HepG2 (cell line): Measurements from ENCODE around the gene CAMK4. TPM values are rescaled to one million over a fixed set of nuclear protein-coding genes. Genes with fewer than 3 reads are reported as not detected.

ENCODE experiments used
- ATAC-seq: fragments of 200-7000 bp; cut with Tn5 transposase; 3 replicates; pipeline ENCODE4 v1.9.1; 2020; ENCODE audit warnings: mild to moderate bottlenecking, moderate library complexity
- BruUV-seq: library from RNA; stranded (reverse); fragments of 400-500 nt; replicated peaks from 2 replicates; lab custom pipeline; 2021; lab: Mats Ljungman, UMichigan
- CTCF ChIA-PET: fragments of 300-600 bp; formaldehyde crosslinking; extraction: SDS; loops from one replicate; lab custom pipeline; 2021; ENCODE audit warnings: low total read pairs, inconsistent platforms, low intra/inter-chr PET ratio; lab: Yijun Ruan, JAX
- POLR2A ChIA-PET: fragments of 350-600 bp; sonication (Branson Sonifier 250); formaldehyde crosslinking; loops from one replicate; lab custom pipeline; 2020; ENCODE audit warnings: antibody characterized with exemption, inconsistent platforms; lab: Yijun Ruan, JAX
- DNase-seq: peaks from one replicate; pipeline ENCODE4 v3.0.0-alpha.2; 2015; ENCODE audit warnings: low spot score
- FAIRE-seq: peaks from 3 replicates; lab custom pipeline; 2011; peaks lifted over from hg19 to GRCh38; lab: Jason Lieb, UNC
- H2AFZ ChIP-seq: one replicate; pipeline ENCODE4 v1.6.1; 2011; ENCODE audit warnings: low read length, inconsistent platforms
- H3K27ac ChIP-seq: fragments of 300-600 bp; 3 replicates; pipeline ENCODE4 v1.8.0; 2011; ENCODE audit warnings: mixed run types, mild to moderate bottlenecking, mixed read lengths, low read length, inconsistent platforms; ENCODE audit not compliant: insufficient read depth; ENCODE audit errors: extremely low read length
- H3K27me3 ChIP-seq, 2 experiments: fragments of 200-600 bp in 1 of 2; 2 replicates in 1 of 2; 3 replicates in 1 of 2; pipeline versions ENCODE4 v1.6.0 to v1.8.0; 2011; ENCODE audit warnings: low read length in 2 of 2, mild to moderate bottlenecking in 2 of 2, moderate library complexity in 2 of 2, inconsistent platforms in 1 of 2; ENCODE audit not compliant: insufficient read depth in 2 of 2, control insufficient read depth in 1 of 2
- H3K36me3 ChIP-seq, 2 experiments: fragments of 200-600 bp in 1 of 2; replicated peaks in 1 of 2; 2 replicates in 1 of 2; 3 replicates in 1 of 2; pipeline versions ENCODE4 v1.5.1 to v1.8.0; 2011; ENCODE audit warnings: low read length in 2 of 2, inconsistent platforms in 1 of 2; ENCODE audit not compliant: insufficient read depth in 2 of 2, control insufficient read depth in 1 of 2
- H3K4me1 ChIP-seq: 2 replicates; pipeline ENCODE4 v1.5.1; 2012; ENCODE audit warnings: low read length, inconsistent platforms; ENCODE audit not compliant: insufficient read depth
- H3K4me2 ChIP-seq: 2 replicates; pipeline ENCODE4 v1.6.0; 2011; ENCODE audit warnings: low read depth, low read length, inconsistent platforms
- H3K4me3 ChIP-seq, 3 experiments: fragments of 200-600 bp in 1 of 3; sonication (generic), shearing (Covaris generic) in 1 of 3; replicated peaks in 1 of 3; 2 replicates each; pipeline ENCODE4 v1.5.1; 2011 to 2016; ENCODE audit warnings: low read length in 3 of 3, inconsistent platforms in 2 of 3, low read depth in 2 of 3, mild to moderate bottlenecking in 2 of 3, control low read depth in 1 of 3, mixed read lengths in 1 of 3; ENCODE audit not compliant: insufficient read depth in 1 of 3
- H3K79me2 ChIP-seq: one replicate; pipeline ENCODE4 v1.6.1; 2011; ENCODE audit warnings: low read length, inconsistent platforms; ENCODE audit not compliant: insufficient read depth
- H3K9ac ChIP-seq: 2 replicates; pipeline ENCODE4 v1.6.0; 2011; ENCODE audit warnings: mild to moderate bottlenecking, low read depth, low read length, inconsistent platforms; ENCODE audit not compliant: insufficient read depth
- H3K9me3 ChIP-seq: 2 replicates; pipeline ENCODE4 v1.5.1; 2012; ENCODE audit warnings: mild to moderate bottlenecking, low read length
- H4K20me1 ChIP-seq: 2 replicates; pipeline ENCODE4 v1.6.0; 2011; ENCODE audit warnings: inconsistent platforms, mild to moderate bottlenecking, low read length, moderate library complexity; ENCODE audit not compliant: insufficient read depth
- HNRNPL ChIP-seq: fragments of 200-400 bp; formaldehyde crosslinking; IDR thresholded peaks from 2 replicates; pipeline ENCODE4 v1.6.1; 2017; ENCODE audit warnings: mild to moderate bottlenecking, low read depth, low read length
- MIER2 ChIP-seq: IDR thresholded peaks from 2 replicates; pipeline ENCODE4 v1.6.1; 2016; ENCODE audit warnings: missing biosample characterization, missing genetic modification reagents
- NBN ChIP-seq: fragments of 450-650 bp; conservative IDR thresholded peaks from 2 replicates; pipeline ENCODE4 v1.6.1; 2017
- RXRB ChIP-seq: IDR thresholded peaks from 2 replicates; pipeline ENCODE4 v1.6.1; 2016; ENCODE audit warnings: borderline replicate concordance, missing genetic modification reagents, missing compliant biosample characterization
- SAFB2 ChIP-seq: sonication (generic); formaldehyde crosslinking; IDR thresholded peaks from 2 replicates; pipeline ENCODE4 v1.5.1; 2020; ENCODE audit warnings: missing genetic modification reagents, low read depth, mild to moderate bottlenecking, borderline replicate concordance
- ZFP82 ChIP-seq: sonication (generic); formaldehyde crosslinking; IDR thresholded peaks from 2 replicates; pipeline ENCODE4 v1.5.1; 2020; ENCODE audit warnings: mild to moderate bottlenecking, missing genetic modification reagents, borderline replicate concordance
- ZNF446 ChIP-seq: sonication (generic); formaldehyde crosslinking; IDR thresholded peaks from 2 replicates; pipeline ENCODE4 v1.5.0; 2020; ENCODE audit warnings: mild to moderate bottlenecking, missing genetic modification reagents
- ZNF614 ChIP-seq: IDR thresholded peaks from 2 replicates; pipeline ENCODE4 v1.6.1; 2018; ENCODE audit warnings: missing biosample characterization, missing genetic modification reagents, inconsistent platforms, borderline replicate concordance
- ZNF761 ChIP-seq: sonication (generic); formaldehyde crosslinking; conservative IDR thresholded peaks from 2 replicates; pipeline ENCODE4 v1.4.0; 2020; ENCODE audit warnings: mild to moderate bottlenecking, missing genetic modification reagents
- WGBS: methylation state at CpG from one replicate; pipeline ENCODE4 v1.1.6; 2017; ENCODE audit warnings: low lambda C conversion rate; 5-methylcytosine and 5-hydroxymethylcytosine counted together
- in situ Hi-C: cut with HindIII; loops from 2 replicates; pipeline ENCODE4 v1.10.0; 2017; ENCODE audit warnings: low pct_unique_long_range_greater_than_20kb; ENCODE audit not compliant: extremely low pct_ligation_motif_present
- intact Hi-C: fragments of 100-400 bp; cut with micrococcal nuclease; formaldehyde crosslinking; loops from one replicate; pipeline ENCODE4 v1.10.0; 2022; ENCODE audit not compliant: unreplicated experiment
- polyA plus RNA-seq, 8 experiments: library from polyadenylated mRNA; depleted of rRNA in 3 of 8; stranded (reverse) in 7 of 8; unstranded in 1 of 8; fragments of >200 nt; fragmentation: Illumina TruSeq in 4 of 8; extraction: Trizol in 4 of 8; gene quantifications; 2 replicates each; pipeline versions ENCODE4 v1.2.1 to v1.2.3, GENCODE V29; 2011 to 2016; ENCODE audit warnings: low read depth in 4 of 8, missing spikeins in 1 of 8, mixed read lengths in 1 of 8; ENCODE audit not compliant: insufficient read depth in 1 of 8
- total RNA-seq, 5 experiments: library from RNA; depleted of rRNA; stranded (reverse); fragments of >200 nt; fragmentation: Illumina TruSeq; extraction: Trizol; gene quantifications; 2 replicates each; pipeline ENCODE4 v1.2.3, GENCODE V29; 2016; ENCODE audit warnings: low read depth in 1 of 5
- TF ChIP-seq, protein P1 (sequence below): sonication (generic); formaldehyde crosslinking; conservative IDR thresholded peaks from 2 replicates; pipeline ENCODE4 v1.4.0; 2020; ENCODE audit warnings: missing genetic modification reagents

Gene CAMK4
- total and polyA plus RNA-seq, 2 of the 13 experiments (the other 11 are each of a cell fraction or from before 2014, with no cell fraction given): not detected

DNA sequence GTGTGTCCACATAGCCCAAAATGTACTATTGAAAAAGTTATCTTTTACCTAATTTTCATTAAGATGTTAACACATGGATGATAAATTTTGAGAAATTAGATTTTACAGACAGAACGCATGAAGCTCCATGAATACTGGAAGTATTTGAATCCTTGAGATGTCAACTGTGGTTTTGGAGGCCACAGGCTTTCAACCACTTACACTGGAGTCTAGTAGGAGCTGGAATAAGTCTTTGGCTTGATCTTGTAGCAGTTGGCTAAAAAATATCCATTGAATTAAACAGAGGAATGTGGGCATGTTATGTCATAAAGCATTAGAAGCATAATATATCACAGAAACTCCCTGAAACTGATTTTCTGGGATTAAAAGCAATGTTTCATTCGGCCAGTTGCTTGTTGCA lies 52.9 kb downstream of the CAMK4 start:
- Histone ChIP-seq H3K79me2 (no peaks in the 10 kb centered on the region), H4K20me1 (no peaks in the 10 kb centered on the region), H3K27ac (no peak overlapping the region), H3K4me2 (no peak overlapping the region), H2AFZ (no peak overlapping the region), H3K9me3 (no peaks in the 10 kb centered on the region), H3K27me3 (no peaks in the 10 kb centered on the region), H3K4me3 (no peak overlapping the region), H3K36me3 (no peaks in the 10 kb centered on the region), H3K9ac (no peak overlapping the region), H3K4me1 (0 out of 2 replicates have a peak, but pooled peaks cover 4% of the 10 kb centered on the region)
- FAIRE-seq (no peak), DNase-seq (no peak), ATAC-seq (no peak)
- in situ Hi-C loops (loop anchor here (5.0 kb wide), 1 partner anchor 120 kb away; no protein-coding TSS in a partner anchor), intact Hi-C loops (no loop called here)
- TF ChIP-seq RXRB (CRISPR knock-in tag) (no peak), ZFP82 (CRISPR knock-in tag) (no peak), MIER2 (CRISPR knock-in tag) (no peak), ZNF614 (CRISPR knock-in tag) (no peak), HNRNPL (no peak), NBN (no peak), SAFB2 (CRISPR knock-in tag) (no peak), ZNF446 (CRISPR knock-in tag) (no peak), ZNF761 (no peak)
- TF ChIP-seq, protein P1, sequence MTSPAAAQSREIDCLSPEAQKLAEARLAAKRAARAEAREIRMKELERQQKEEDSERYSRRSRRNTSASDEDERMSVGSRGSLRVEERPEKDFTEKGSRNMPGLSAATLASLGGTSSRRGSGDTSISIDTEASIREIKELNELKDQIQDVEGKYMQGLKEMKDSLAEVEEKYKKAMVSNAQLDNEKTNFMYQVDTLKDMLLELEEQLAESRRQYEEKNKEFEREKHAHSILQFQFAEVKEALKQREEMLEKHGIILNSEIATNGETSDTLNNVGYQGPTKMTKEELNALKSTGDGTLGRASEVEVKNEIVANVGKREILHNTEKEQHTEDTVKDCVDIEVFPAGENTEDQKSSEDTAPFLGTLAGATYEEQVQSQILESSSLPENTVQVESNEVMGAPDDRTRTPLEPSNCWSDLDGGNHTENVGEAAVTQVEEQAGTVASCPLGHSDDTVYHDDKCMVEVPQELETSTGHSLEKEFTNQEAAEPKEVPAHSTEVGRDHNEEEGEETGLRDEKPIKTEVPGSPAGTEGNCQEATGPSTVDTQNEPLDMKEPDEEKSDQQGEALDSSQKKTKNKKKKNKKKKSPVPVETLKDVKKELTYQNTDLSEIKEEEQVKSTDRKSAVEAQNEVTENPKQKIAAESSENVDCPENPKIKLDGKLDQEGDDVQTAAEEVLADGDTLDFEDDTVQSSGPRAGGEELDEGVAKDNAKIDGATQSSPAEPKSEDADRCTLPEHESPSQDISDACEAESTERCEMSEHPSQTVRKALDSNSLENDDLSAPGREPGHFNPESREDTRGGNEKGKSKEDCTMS (CRISPR knock-in tag): no peak
- ChIA-PET CTCF (no interaction called here), POLR2A (no interaction called here)
- WGBS: 13% methylated on average over 2 of the region's 2 CpGs
- BruUV-seq: no TSS peak
